ENCODE results near the gene FAM174C. TPM values are rescaled to one million over a fixed set of nuclear protein-coding genes. Genes with fewer than 3 reads are reported as not detected.
A peak's percentile ranks its signal among the peaks of the same experiment; 100 is the strongest.

The FAM174C gene
- total RNA-seq, 1 donor from 2014 or later, result 64.8 TPM

DNA sequence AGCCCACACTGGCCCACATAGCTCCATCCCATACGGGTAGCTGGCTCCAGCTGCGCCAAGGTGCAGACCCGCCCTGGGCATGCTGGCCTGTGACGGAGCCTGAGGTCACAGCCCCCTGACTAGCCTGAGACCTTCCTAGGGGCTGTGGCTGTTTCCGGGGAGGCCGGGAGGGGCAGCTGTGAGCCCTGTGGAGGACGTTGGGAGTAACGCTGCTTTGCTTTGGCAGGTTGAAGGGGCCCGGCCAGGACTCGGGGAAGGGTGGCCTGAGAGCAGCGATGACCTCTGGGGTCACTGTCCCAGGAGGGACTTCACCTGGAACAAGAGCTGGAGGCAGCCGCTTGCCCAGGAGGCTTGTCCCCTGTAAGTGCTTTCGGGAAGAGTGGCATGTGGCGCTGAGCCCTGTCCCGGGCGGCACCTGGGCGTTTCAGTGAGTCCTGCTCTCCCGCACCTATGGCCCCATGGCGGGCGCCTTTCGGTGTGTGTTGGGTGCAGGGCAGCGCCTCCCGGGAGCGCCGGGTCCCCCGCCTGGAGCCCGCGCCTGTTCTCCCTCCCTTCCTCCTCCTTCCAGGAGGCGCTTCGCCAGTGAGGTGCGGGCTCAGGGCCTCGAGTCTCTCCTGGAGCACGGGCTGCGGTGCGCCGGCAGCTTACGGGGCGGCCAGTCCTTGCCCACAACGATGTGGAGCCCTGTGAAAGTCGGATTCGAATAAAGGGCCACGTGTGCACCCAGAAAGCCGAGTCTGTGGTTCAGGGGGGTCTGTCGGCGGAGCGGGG is 1.1 kb upstream of the FAM174C start:
- H3K27me3 ChIP-seq, result no peaks in the 10 kb centered on the region
- H3K4me1 ChIP-seq, result peaks cover 65% of the 10 kb centered on the region
- TF ChIP-seq, protein P1, sequence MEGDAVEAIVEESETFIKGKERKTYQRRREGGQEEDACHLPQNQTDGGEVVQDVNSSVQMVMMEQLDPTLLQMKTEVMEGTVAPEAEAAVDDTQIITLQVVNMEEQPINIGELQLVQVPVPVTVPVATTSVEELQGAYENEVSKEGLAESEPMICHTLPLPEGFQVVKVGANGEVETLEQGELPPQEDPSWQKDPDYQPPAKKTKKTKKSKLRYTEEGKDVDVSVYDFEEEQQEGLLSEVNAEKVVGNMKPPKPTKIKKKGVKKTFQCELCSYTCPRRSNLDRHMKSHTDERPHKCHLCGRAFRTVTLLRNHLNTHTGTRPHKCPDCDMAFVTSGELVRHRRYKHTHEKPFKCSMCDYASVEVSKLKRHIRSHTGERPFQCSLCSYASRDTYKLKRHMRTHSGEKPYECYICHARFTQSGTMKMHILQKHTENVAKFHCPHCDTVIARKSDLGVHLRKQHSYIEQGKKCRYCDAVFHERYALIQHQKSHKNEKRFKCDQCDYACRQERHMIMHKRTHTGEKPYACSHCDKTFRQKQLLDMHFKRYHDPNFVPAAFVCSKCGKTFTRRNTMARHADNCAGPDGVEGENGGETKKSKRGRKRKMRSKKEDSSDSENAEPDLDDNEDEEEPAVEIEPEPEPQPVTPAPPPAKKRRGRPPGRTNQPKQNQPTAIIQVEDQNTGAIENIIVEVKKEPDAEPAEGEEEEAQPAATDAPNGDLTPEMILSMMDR (IDR thresholded peaks at IDR 0.05), result no peak
- TF ChIP-seq POLR2AphosphoS5 (IDR thresholded peaks at IDR 0.05; ENCODE audit: insufficient read depth in 1 of 2, low read depth in 1 of 2) (no peak), POLR2A (IDR thresholded peaks at IDR 0.05) (no peak)
- peak overlapping the region; percentile 76 to 87 for H3K4me3 ChIP-seq
- peak overlapping the region; percentile 98 for H3K27ac ChIP-seq
- H3K9me3 ChIP-seq, result no peaks in the 10 kb centered on the region
- H3K36me3 ChIP-seq, result peaks cover 0 to 66% of the 10 kb centered on the region in 2 donors
- intact Hi-C loops (cut with DNase I), result loop anchor here (10.0 kb wide), 2 partner anchors 111 to 171 kb away; partner anchors contain the start of gene NDUFS7
- peak in 1 of 2 donors; percentile 89 for DNase-seq (ENCODE audit: extremely low spot score in 2 of 2)

DNA sequence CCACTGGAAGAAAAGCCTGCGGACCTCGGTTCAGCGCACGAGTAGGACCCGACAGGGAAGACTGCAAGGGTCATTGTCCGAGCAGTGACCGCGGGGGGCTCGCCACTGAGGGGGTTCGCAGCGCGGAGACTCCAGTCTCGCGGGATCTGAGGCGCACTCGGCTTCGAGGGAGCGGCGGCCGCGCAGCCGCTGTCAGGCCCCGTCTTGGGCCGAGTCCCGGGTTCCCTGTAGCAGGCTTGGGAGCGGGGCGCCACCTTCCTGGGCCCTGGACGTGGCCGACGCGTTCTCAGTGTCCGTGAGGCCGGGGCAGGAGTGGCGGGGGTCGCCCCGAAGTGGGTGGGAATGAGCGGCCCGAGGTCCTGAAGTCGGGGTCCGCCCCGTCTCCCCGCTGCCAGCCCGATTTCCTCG is 474 bp upstream of the FAM174C start:
- intact Hi-C loops (cut with DNase I), result loop anchor here (10.0 kb wide), 2 partner anchors 110 to 170 kb away; partner anchors contain the start of gene NDUFS7
- Histone ChIP-seq H3K4me1 (peaks cover 64% of the 10 kb centered on the region), H3K36me3 (peaks cover 0 to 68% of the 10 kb centered on the region in 2 donors), H3K27me3 (no peaks in the 10 kb centered on the region), H3K4me3 (peak overlapping the region; percentile 76 to 87), H3K9me3 (no peaks in the 10 kb centered on the region), H3K27ac (peak overlapping the region; percentile 98)
- TF ChIP-seq POLR2A (IDR thresholded peaks at IDR 0.05) (no peak), POLR2AphosphoS5 (IDR thresholded peaks at IDR 0.05; ENCODE audit: insufficient read depth in 1 of 2, low read depth in 1 of 2) (no peak)
- TF ChIP-seq, protein P1 (IDR thresholded peaks at IDR 0.05), result no peak
- no peak for DNase-seq (ENCODE audit: extremely low spot score in 2 of 2)

GRCh38 chr19:1275976-1276627 is 772 bp downstream of the FAM174C start:
- peak overlapping the region; percentile 98 for H3K27ac ChIP-seq
- intact Hi-C loops (cut with DNase I), result loop anchor here (10.0 kb wide), 2 partner anchors 109 to 169 kb away; partner anchors contain the start of gene NDUFS7
- H3K4me3 ChIP-seq, result peak overlapping the region; percentile 76 to 87
- no peaks in the 10 kb centered on the region for H3K27me3 ChIP-seq
- peaks cover 51% of the 10 kb centered on the region for H3K4me1 ChIP-seq
- H3K36me3 ChIP-seq, result peaks cover 0 to 59% of the 10 kb centered on the region in 2 donors
- no peak for DNase-seq (ENCODE audit: extremely low spot score in 2 of 2)
- TF ChIP-seq, protein P1 (IDR thresholded peaks at IDR 0.05), result no peak
- TF ChIP-seq POLR2AphosphoS5 (IDR thresholded peaks at IDR 0.05; ENCODE audit: insufficient read depth in 1 of 2, low read depth in 1 of 2), result peak in 1 of 2 donors; percentile 52
- peak in 1 of 2 donors; percentile 15 for TF ChIP-seq POLR2A (IDR thresholded peaks at IDR 0.05)
- H3K9me3 ChIP-seq, result no peaks in the 10 kb centered on the region

DNA sequence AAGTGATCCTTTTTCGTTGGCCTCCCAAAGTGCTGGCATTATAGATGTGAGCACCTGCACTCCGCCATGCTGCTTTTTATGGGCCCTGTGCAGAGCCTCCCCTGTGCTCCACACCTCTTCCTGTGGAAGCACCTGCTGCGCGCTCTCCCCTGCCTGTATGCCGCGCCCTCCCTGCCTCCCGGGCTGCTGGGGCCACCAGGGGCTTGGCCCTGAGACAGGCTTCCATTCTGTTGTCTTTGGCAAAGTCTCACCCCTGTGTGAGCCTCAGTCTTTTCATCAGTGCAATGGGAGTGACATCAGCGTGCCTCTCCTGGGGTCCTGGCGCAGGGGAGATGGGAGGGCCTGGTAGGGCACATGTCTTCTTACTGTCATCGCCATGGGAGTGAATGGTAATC is 1.3 kb downstream of the FAM174C start:
- no peaks in the 10 kb centered on the region for H3K27me3 ChIP-seq
- H3K4me1 ChIP-seq, result peaks cover 46% of the 10 kb centered on the region
- peaks cover 0 to 54% of the 10 kb centered on the region in 2 donors for H3K36me3 ChIP-seq
- DNase-seq (ENCODE audit: extremely low spot score in 2 of 2), result no peak
- H3K4me3 ChIP-seq, result peak overlapping the region; percentile 76 to 87
- intact Hi-C loops (cut with DNase I), result loop anchor here (10.0 kb wide), 2 partner anchors 108 to 168 kb away; partner anchors contain the start of gene NDUFS7
- peak overlapping the region; percentile 98 for H3K27ac ChIP-seq
- no peaks in the 10 kb centered on the region for H3K9me3 ChIP-seq
- TF ChIP-seq, protein P1 (IDR thresholded peaks at IDR 0.05), result no peak
- no peak for TF ChIP-seq POLR2AphosphoS5 (IDR thresholded peaks at IDR 0.05; ENCODE audit: insufficient read depth in 1 of 2, low read depth in 1 of 2)
- TF ChIP-seq POLR2A (IDR thresholded peaks at IDR 0.05), result no peak

All from vagina (tissue), 2 donors.